ENCODE measurements around the gene TSC22D2.

DNA sequence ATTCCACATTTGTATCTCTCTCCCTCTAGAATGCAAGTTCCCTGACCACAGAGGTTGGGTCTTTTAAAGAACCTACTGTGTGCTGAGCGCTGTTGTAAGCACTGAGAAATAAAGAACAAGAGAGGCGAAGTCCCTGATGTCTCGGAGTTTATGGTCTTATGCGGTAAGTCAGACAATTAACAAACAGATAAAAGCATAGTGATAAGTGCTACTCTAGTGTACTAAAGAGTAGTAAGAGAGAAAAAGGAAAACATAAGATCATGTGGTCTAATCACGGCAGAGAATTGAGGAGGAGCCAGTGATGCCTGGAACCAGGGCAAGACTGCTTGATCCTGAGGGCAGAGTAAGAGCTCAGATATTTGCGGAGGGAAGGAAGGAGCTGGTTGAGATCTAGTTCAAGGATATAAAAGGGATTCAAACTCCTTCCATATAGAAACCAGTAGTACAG, 29.8 kb upstream of the TSC22D2 start:
- TF ChIP-seq MYC (IDR thresholded peaks at IDR 0.05; ENCODE audit: low read depth, low read length) (no peak), POLR2A (IDR thresholded peaks at IDR 0.05; ENCODE audit: extremely low read depth, insufficient read length) (no peak)
- TF ChIP-seq, protein P1, sequence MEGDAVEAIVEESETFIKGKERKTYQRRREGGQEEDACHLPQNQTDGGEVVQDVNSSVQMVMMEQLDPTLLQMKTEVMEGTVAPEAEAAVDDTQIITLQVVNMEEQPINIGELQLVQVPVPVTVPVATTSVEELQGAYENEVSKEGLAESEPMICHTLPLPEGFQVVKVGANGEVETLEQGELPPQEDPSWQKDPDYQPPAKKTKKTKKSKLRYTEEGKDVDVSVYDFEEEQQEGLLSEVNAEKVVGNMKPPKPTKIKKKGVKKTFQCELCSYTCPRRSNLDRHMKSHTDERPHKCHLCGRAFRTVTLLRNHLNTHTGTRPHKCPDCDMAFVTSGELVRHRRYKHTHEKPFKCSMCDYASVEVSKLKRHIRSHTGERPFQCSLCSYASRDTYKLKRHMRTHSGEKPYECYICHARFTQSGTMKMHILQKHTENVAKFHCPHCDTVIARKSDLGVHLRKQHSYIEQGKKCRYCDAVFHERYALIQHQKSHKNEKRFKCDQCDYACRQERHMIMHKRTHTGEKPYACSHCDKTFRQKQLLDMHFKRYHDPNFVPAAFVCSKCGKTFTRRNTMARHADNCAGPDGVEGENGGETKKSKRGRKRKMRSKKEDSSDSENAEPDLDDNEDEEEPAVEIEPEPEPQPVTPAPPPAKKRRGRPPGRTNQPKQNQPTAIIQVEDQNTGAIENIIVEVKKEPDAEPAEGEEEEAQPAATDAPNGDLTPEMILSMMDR (IDR thresholded peaks at IDR 0.05; ENCODE audit: low read depth, low read length): no peak

All from NB4 (cell line).